CD4-positive, alpha-beta T cell treated with Interleukin-15 for 4 hours (primary cell): ENCODE measurements around the gene PCLAF.

ENCODE experiments used
- DNase-seq: peaks from one replicate; pipeline ENCODE4 v3.0.0-alpha.2; 2020; ENCODE audit warnings: low spot score

PCLAF gene

GRCh38 chr15:64315216-64315615 is 66.0 kb downstream of the PCLAF start:
- no peak for DNase-seq

GRCh38 chr15:64314456-64314855 is 66.8 kb downstream of the PCLAF start:
- DNase-seq: no peak
